ENCODE measurements around the gene TUFT1. TPM values are rescaled to one million over a fixed set of nuclear protein-coding genes. Genes with fewer than 3 reads are reported as not detected.

TUFT1 gene
- total RNA-seq, 1 experiment from 2014 or later = 12.3 TPM

GRCh38 chr1:151502859-151503780 lies 37.0 kb upstream of the TUFT1 start:
- no TSS peak for BruUV-seq (replicated peaks)
- H2AFZ ChIP-seq (ENCODE audit: low read depth, low read length, poor library complexity, severe bottlenecking) = peak overlapping the region; percentile 66
- peak; percentile 59 for ATAC-seq
- ChIA-PET POLR2A (no interaction called here), CTCF (no interaction called here), RAD21 (ENCODE audit: low non-redundant PET in 1 of 2, low total read pairs in 2 of 2, uncharacterized antibody in 2 of 2, unreplicated experiment in 2 of 2) (no interaction called here)
- no peaks in the 10 kb centered on the region for H3K9me3 ChIP-seq (ENCODE audit: control insufficient read depth in 1 of 2, insufficient read depth in 1 of 2, low read depth in 1 of 2, low read length in 2 of 2)
- H3K9ac ChIP-seq (ENCODE audit: low read length) = no peak overlapping the region
- H4K20me1 ChIP-seq (ENCODE audit: insufficient read depth) = no peaks in the 10 kb centered on the region
- no peak for DNase-seq (ENCODE audit: low read depth, low spot score)
- no peaks in the 10 kb centered on the region for H3K79me2 ChIP-seq (ENCODE audit: insufficient read depth, low read length)
- intact Hi-C loops (cut with micrococcal nuclease) = no loop called here
- no peaks in the 10 kb centered on the region for H3K36me3 ChIP-seq (ENCODE audit: control insufficient read depth in 1 of 2, insufficient read depth in 2 of 2, low read length in 2 of 2)
- H3K27ac ChIP-seq (ENCODE audit: low read depth, low read length) = no peak overlapping the region
- H3K27me3 ChIP-seq (ENCODE audit: insufficient read depth, low read length) = no peaks in the 10 kb centered on the region
- no peaks in the 10 kb centered on the region for H3K9me2 ChIP-seq (ENCODE audit: insufficient read depth)
- peak overlapping the region; percentile 25; the same call in 1 of the 2 replicates for H3K4me2 ChIP-seq (ENCODE audit: low read length)
- TF ChIP-seq TCF7L2 (IDR thresholded peaks at IDR 0.05; ENCODE audit: borderline replicate concordance, extremely low read depth, insufficient read depth, insufficient read length) (no peak), YY1 (IDR thresholded peaks at IDR 0.05; ENCODE audit: extremely low read depth, insufficient replicate concordance, low read depth, low read length) (no peak), EZH2 (IDR thresholded peaks at IDR 0.05) (no peak), FOSL1 (IDR thresholded peaks at IDR 0.05; ENCODE audit: low read depth) (no peak), REST (IDR thresholded peaks at IDR 0.05; ENCODE audit: low read depth) (no peak), CTCF (IDR thresholded peaks at IDR 0.05 in 2 of 3, conservative IDR thresholded peaks at IDR 0.05 in 1 of 3; ENCODE audit: borderline replicate concordance in 1 of 3, insufficient read depth in 1 of 3, low read depth in 2 of 3, low read length in 2 of 3) (no peak), CBX3 (IDR thresholded peaks at IDR 0.05; ENCODE audit: low read depth) (no peak), RAD21 (IDR thresholded peaks at IDR 0.05; ENCODE audit: low read depth) (no peak), POLR2AphosphoS5 (IDR thresholded peaks at IDR 0.05; ENCODE audit: low read depth, low read length) (no peak), ZFX (IDR thresholded peaks at IDR 0.05) (no peak), JUND (IDR thresholded peaks at IDR 0.05) (no peak)
- H3K4me1 ChIP-seq (ENCODE audit: control insufficient read depth in 1 of 2, insufficient read depth in 2 of 2, low read length in 2 of 2) = peaks cover 7 to 30% of the 10 kb centered on the region in 2 experiments
- H3K4me3 ChIP-seq (replicated peaks in 1 of 2; ENCODE audit: low read depth in 1 of 2, low read length in 2 of 2) = no peak overlapping the region
